ENCODE measurements around the gene ZNF888. TPM values are rescaled to one million over a fixed set of nuclear protein-coding genes. Genes with fewer than 3 reads are reported as not detected.
"Not testable (repeated sequence)": the region's sequence is repeated elsewhere in the genome, so short reads cannot be mapped to it uniquely, and the experiment has no call there.

Gene ZNF888
- total RNA-seq, 1 experiment from 2014 or later: 13.4 TPM

GRCh38 chr19:52945652-52946321 lies 22.6 kb upstream of the ZNF888 start:
- Histone ChIP-seq H3K23me2 (ENCODE audit: insufficient read length, low read depth, low read length, poor library complexity, severe bottlenecking) (peaks cover 4% of the 10 kb centered on the region), H2BK20ac (ENCODE audit: low read depth, low read length, poor library complexity, severe bottlenecking) (no peak overlapping the region), H2AK5ac (ENCODE audit: insufficient read length, low read length) (no peak overlapping the region), H3K9ac (ENCODE audit: extremely low read depth, insufficient read length, low read length) (no peak overlapping the region), H2BK5ac (ENCODE audit: insufficient read length, low read length) (no peak overlapping the region), H3K27ac (ENCODE audit: insufficient read length, low read depth, low read length) (no peak overlapping the region), H3K4me1 (ENCODE audit: insufficient read depth, low read length) (peaks cover 6% of the 10 kb centered on the region; the same call in 1 of the 2 replicates), H3T11ph (ENCODE audit: low read length) (no peak overlapping the region), H4K8ac (replicated peaks; ENCODE audit: insufficient read length, low read depth, low read length) (no peak overlapping the region), H3K9me3 (ENCODE audit: control insufficient read depth, low read depth, low read length) (peaks cover 24% of the 10 kb centered on the region), H4K20me1 (ENCODE audit: control insufficient read depth, insufficient read depth, insufficient read length) (no peaks in the 10 kb centered on the region), H2BK120ac (ENCODE audit: low read depth, low read length, poor library complexity, severe bottlenecking) (no peak overlapping the region), H3K4ac (ENCODE audit: low read depth, low read length) (no peak overlapping the region), H3K18ac (ENCODE audit: insufficient read length, low read depth, low read length) (no peak overlapping the region), H3K23ac (ENCODE audit: insufficient read length, low read depth, low read length) (no peak overlapping the region), H3K56ac (ENCODE audit: insufficient read length, low read depth, low read length) (no peak overlapping the region), H4K91ac (ENCODE audit: insufficient read length, low read depth, low read length) (no peak overlapping the region), H2BK12ac (ENCODE audit: insufficient read length, low read depth, low read length) (no peak overlapping the region), H3K4me2 (ENCODE audit: insufficient read depth, insufficient read length, low read length) (peak overlapping the region; percentile 64), H3K27me3 (ENCODE audit: insufficient read depth, low read length) (no peaks in the 10 kb centered on the region), H2AFZ (ENCODE audit: low read length) (no peak overlapping the region), H4K5ac (ENCODE audit: insufficient read length, low read depth, low read length) (no peak overlapping the region), H3K79me2 (ENCODE audit: insufficient read depth, low read length) (no peaks in the 10 kb centered on the region), H3K14ac (ENCODE audit: insufficient read depth, low read length) (no peak overlapping the region), H3K79me1 (ENCODE audit: insufficient read depth, low read depth, low read length, poor library complexity, severe bottlenecking) (no peaks in the 10 kb centered on the region), H2BK15ac (ENCODE audit: low read depth, low read length) (no peak overlapping the region)
- DNase-seq: peak; percentile 73
- Mint-ChIP-seq H3K27me3 (ENCODE audit: low read depth) (no peaks in the 10 kb centered on the region), H3K4me1 (peaks cover 34 to 43% of the 10 kb centered on the region in 2 experiments), H3K27ac (peak overlapping the region in 2 of 3 experiments; percentile 74 to 97; a peak in 4 of 7 replicates), H3K36me3 (ENCODE audit: insufficient read depth in 1 of 3, low read depth in 3 of 3) (peaks cover 25 to 29% (median 27%) of the 10 kb centered on the region in 3 experiments), H3K9me3 (peaks cover 29 to 30% of the 10 kb centered on the region in 2 experiments), H3K4me3 (peak overlapping the region; percentile 56 to 75)
- no CpG with 5 or more reads among the region's 24 CpGs for WGBS (ENCODE audit: extremely low coverage, insufficient read length, low lambda C conversion rate)
- no peak for TF ChIP-seq CTCF (conservative IDR thresholded peaks at IDR 0.05)

GRCh38 chr19:52944703-52945493 lies 21.7 kb upstream of the ZNF888 start:
- H3K56ac ChIP-seq (ENCODE audit: insufficient read length, low read depth, low read length); H3K23ac ChIP-seq (ENCODE audit: insufficient read length, low read depth, low read length); H2BK20ac ChIP-seq (ENCODE audit: low read depth, low read length, poor library complexity, severe bottlenecking); H2BK12ac ChIP-seq (ENCODE audit: insufficient read length, low read depth, low read length); H3K23me2 ChIP-seq (ENCODE audit: insufficient read length, low read depth, low read length, poor library complexity, severe bottlenecking); H3K14ac ChIP-seq (ENCODE audit: insufficient read depth, low read length); H3K79me2 ChIP-seq (ENCODE audit: insufficient read depth, low read length); H3K79me1 ChIP-seq (ENCODE audit: insufficient read depth, low read depth, low read length, poor library complexity, severe bottlenecking); H4K8ac ChIP-seq (replicated peaks; ENCODE audit: insufficient read length, low read depth, low read length); H3K27ac ChIP-seq (ENCODE audit: insufficient read length, low read depth, low read length); H2AFZ ChIP-seq (ENCODE audit: low read length); H2AK5ac ChIP-seq (ENCODE audit: insufficient read length, low read length); H3K4me2 ChIP-seq (ENCODE audit: insufficient read depth, insufficient read length, low read length); H3K27me3 Mint-ChIP-seq (ENCODE audit: low read depth); H2BK15ac ChIP-seq (ENCODE audit: low read depth, low read length); H3K4ac ChIP-seq (ENCODE audit: low read depth, low read length); H3K27me3 ChIP-seq (ENCODE audit: insufficient read depth, low read length); H4K5ac ChIP-seq (ENCODE audit: insufficient read length, low read depth, low read length); DNase-seq; H4K91ac ChIP-seq (ENCODE audit: insufficient read length, low read depth, low read length); H3K9ac ChIP-seq (ENCODE audit: extremely low read depth, insufficient read length, low read length); H2BK5ac ChIP-seq (ENCODE audit: insufficient read length, low read length); H2BK120ac ChIP-seq (ENCODE audit: low read depth, low read length, poor library complexity, severe bottlenecking); H4K20me1 ChIP-seq (ENCODE audit: control insufficient read depth, insufficient read depth, insufficient read length); H3K4me1 ChIP-seq (ENCODE audit: insufficient read depth, low read length); H3T11ph ChIP-seq (ENCODE audit: low read length): not testable (repeated sequence)
- peaks cover 34 to 43% of the 10 kb centered on the region in 2 experiments for H3K4me1 Mint-ChIP-seq
- H3K36me3 Mint-ChIP-seq (ENCODE audit: insufficient read depth in 1 of 3, low read depth in 3 of 3): peaks cover 16 to 20% (median 18%) of the 10 kb centered on the region in 3 experiments
- H3K27ac Mint-ChIP-seq: peak overlapping the region; percentile 48 to 97 (median 68); a peak in 6 of 7 replicates
- Histone ChIP-seq H3K18ac (ENCODE audit: insufficient read length, low read depth, low read length) (peak overlapping the region; percentile 54), H3K9me3 (ENCODE audit: control insufficient read depth, low read depth, low read length) (peaks cover 15% of the 10 kb centered on the region)
- no CpG with 5 or more reads among the region's 17 CpGs for WGBS (ENCODE audit: extremely low coverage, insufficient read length, low lambda C conversion rate)
- H3K4me3 Mint-ChIP-seq: peak overlapping the region; percentile 1 to 30; a peak in 4 of 5 replicates
- H3K9me3 Mint-ChIP-seq: peaks cover 21% of the 10 kb centered on the region in 2 experiments

Measured in H9 (cell line).